HG02981 (cell line): Measurements from ENCODE around the gene KLHL6.
A peak's percentile ranks its signal among the peaks of the same experiment; 100 is the strongest.

Source experiments
- ATAC-seq: cut with Tn5 transposase; IDR thresholded peaks from one replicate; pipeline ENCODE4 v1.9.1; 2021; ENCODE audit warnings: mild to moderate bottlenecking, moderate library complexity; ENCODE audit not compliant: unreplicated experiment

KLHL6 gene, protein sequence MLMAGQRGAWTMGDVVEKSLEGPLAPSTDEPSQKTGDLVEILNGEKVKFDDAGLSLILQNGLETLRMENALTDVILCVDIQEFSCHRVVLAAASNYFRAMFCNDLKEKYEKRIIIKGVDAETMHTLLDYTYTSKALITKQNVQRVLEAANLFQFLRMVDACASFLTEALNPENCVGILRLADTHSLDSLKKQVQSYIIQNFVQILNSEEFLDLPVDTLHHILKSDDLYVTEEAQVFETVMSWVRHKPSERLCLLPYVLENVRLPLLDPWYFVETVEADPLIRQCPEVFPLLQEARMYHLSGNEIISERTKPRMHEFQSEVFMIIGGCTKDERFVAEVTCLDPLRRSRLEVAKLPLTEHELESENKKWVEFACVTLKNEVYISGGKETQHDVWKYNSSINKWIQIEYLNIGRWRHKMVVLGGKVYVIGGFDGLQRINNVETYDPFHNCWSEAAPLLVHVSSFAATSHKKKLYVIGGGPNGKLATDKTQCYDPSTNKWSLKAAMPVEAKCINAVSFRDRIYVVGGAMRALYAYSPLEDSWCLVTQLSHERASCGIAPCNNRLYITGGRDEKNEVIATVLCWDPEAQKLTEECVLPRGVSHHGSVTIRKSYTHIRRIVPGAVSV

DNA sequence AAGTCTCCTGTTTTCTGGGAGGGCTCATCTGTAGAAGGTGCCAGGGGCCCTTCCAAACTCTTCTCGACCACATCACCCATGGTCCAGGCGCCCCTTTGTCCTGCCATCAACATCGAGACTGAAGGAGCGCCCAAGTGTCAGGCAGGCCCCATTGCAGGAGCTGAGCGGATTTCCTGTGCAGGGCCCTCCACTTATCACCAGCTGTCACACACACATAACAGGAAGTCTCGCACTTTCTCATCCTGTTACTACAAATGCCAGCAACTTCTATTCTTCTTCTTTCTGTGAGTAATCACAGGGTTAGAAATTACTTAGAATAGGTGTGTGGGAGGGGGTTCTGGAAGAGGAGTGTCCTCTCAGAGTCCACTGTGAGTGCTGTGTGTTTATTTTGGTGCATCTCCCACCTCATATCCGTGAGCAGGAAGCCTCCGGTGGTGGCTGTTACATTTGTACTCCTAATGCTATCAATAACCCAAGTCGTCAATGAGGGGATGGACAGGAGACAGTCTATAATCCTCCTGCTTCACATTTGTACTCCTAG, at the start of gene KLHL6:
Gene KLHL6 (minus strand): TSS at position 166 of the 541 bp plus-strand sequence. CDS start 53 bp downstream, at position 113.
- ATAC-seq, result peak; percentile 94

DNA sequence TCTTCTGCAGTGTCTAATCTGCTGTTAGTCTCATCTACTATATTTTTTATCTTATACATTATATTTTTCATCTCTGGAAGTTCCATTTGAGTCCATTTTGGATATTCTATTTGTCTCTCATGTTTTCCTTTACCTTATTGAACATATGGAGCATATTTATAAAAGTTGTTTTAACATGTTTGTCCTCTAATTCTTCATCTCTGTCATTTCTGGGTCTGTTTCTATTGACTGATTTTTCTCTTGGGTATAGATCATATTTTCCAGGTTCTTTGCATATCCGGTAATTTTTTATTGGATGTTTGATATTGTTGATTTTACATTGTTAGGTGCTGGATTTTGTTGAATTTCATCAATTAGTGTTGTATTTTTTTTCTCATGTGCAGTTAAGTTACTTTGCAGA, 42.5 kb upstream of the KLHL6 start:
- no peak for ATAC-seq

DNA sequence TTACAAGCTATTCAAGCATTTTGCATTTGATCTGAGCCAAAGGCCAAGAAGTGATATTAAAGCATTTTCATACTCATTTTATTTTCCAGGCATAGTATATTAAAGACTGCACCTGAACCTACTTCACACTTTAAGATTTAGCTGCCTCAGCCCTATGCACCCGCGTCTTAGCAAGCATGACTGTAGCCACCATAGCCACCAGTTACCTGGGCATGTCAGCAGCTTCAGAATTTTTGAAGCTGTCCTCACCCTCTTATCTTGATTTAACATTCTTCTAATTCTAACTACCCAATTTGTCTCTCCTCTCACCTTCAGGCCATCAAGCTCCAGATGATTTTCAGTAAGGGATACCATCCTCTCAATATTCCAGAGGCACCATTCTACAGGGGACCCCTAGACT, 39.1 kb upstream of the KLHL6 start:
- ATAC-seq, result no peak

DNA sequence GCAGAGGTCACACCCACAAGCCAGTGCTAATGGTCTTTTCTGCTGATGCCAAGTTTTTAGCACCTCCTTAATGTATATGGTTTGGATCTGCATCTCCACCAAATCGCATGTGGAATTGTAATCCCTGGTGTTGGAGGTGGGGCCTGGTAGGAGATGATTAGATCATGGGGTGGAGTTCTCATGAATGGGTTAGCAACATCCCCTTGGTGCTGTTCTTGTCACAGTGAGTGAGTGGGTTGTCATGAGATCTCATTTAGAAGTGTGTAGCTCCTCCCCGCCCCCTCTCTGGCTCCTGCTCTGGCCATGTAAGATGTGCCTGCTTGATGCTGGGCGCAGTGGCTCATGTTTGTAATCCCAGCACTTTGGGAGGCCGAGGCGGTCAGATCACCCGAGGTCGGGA, 37.3 kb upstream of the KLHL6 start:
- no peak for ATAC-seq

DNA sequence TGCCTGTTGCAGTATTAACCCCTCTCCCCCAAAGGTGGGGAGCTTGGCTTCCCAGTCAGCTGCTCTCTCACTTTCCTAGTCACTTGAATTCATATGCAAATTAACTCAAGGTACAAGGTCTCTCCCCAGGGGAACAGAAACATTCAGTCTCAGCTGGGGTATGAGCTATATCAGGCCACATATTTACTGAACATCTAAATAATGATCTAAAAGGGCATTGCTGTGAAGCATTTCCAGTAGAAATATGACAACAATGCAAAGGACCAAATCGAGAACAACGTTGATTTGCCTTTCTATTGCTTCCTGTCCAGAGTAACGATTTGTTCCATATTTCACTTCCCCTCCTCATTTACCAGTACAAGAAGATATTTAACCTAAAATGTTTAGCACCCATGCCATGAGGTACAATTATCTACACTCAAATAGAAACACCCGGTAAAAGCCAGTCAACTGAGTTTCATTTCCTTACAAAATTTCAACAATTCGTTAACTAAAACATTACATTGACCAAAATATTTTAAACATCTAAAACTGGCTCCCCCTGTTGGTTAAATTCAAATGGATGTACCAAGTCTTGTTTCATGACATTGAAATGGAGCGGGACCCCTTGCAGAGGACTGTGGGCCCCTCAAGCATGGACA, 36.5 kb upstream of the KLHL6 start:
- ATAC-seq, result peak; percentile 96

DNA sequence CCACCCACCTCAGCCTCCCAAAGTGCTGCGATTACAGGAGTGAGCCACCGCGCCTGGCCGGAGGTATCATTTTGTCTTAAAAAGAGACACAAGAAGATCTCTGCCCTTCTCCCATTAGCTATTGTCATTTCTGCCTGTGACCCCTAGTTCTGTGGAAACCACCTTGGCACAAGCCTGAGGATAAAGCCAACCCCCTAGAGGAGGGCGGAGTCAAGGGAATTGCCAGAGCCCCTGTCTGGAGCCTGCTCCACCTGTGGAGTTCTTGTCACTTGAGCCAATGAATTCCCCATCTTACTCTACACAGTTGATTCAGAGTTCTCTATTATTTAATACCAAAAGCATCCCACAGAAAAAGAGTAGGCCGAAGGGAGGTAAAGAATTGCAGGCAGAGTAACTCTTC, 34.9 kb upstream of the KLHL6 start:
- no peak for ATAC-seq

DNA sequence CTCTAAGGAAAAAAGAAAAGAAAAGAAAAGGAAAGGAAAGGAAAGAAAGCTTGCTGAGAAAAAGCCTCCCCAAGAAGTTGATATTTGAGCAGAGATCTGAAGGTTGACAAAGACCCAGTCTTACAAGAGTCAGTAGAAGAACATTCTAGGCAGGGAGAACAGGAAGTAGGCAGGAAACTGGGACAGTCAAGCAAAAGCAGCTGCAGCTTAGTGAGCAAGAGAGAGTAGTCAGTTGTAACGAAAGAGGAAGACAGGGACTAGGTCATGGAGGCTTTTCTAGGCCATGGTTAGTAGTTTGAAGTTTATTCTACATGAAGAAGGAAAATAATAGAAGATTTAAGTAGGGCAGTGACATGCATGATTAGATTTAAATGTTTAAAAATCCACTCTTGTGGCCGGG, 31.8 kb upstream of the KLHL6 start:
- ATAC-seq, result no peak

DNA sequence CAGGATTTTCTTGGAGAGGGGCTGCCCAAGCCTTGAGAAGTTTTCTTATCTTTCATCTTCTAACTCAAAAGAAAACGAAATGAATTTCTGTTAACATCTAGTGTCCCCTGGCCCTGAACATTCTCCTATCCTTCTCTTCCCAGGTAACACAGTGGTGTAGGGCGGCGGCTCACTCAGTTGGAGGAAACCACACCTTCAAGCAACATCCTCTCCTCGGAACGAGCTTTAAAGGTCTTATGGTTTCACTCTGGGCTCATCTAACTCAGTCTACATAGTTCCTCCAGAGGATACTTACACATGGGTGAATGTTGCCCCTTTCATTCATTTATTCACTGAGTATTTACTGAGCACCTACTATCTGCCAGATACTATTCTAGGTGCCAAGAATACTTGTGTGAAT, 31.0 kb upstream of the KLHL6 start:
- no peak for ATAC-seq

DNA sequence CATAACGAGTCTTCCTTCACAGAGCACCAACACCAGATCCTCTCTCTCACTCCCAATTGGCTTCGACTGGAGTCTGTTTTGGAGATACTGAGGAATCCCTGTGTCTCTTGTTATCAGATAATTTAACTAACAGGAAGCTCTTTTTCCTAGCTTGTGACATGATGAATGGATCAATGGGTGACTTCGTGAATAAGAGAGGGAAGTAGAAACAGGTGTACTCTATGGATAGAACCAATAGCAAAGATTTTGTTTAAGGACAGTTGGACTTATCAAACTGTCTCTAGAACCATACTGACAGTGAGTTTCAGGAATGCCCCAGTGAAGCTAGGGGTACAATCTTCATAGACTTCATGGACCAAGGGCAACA, 29.4 kb upstream of the KLHL6 start:
- ATAC-seq, result no peak

DNA sequence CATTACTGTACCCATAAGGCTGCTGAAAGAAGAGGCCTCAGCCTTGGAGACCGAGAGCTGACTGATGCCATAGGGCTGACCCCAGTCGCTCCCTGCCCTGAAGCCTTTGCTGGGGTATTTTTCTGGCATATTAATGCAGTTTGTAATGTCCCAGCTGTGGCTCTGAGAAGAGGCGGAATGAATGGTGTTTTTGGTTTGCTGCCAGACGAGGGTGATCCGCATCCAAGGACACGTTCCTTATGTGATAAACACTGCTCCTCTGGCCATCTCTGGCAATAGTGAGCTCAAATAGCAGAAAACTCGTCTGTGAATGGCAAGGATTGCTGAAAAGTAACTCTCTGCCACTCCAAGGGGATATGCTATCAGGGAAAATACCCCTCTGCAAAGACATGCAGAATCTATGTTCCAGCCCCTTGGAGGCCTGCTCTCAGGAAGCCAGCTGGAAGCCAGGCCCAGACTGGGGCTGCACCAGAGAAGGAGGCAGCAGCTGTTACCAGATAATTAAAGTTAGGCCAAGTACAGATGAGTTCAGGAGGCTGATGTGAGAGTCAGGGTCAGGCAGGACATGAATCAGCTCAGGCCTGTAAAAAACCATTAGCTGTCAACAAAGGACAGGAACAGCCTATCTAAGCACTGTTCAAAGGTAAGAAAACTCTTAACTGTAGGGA, 28.9 kb upstream of the KLHL6 start:
- ATAC-seq, result no peak

DNA sequence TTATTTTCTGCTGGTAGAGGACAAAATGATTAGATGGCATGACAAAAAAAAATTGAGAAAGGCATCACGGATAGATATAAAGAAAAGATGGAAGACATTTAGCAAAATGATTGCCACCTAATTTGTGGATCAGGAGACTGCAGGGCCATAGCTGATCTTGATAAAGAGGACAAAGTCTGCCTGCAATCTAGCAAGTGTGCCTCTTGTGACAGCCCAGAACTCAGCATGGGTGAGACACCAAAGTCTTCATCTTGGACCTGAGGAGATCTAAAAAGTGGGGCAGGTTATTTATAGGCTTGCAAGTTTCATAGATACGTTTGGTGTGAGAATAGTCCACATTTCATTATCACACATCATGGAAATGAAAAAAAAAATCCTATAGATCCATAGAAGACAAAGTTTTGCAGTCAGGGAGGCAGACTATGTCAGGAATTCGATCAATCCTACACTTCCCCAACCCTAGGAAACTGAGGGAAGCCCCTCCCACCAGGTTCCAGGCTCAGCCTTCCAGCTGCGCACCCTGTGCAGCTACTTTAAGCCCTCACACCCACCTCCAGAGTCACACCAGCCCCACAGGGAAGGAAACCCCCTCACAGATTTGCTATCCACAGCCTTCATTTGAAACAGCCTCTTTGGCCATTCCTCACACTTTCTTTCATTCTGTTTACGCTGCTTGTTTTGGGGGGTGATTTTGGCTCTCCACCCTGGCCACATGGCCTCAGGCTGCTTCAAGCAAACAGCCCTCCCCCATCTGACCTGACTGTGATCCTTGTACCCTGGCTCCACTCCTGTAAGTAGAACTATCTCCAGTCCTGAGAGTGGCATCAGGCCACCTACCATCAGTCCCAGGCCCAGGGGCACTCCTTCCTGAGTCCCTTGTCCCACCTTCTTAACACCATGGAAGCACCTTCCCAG, 28.1 kb upstream of the KLHL6 start:
- no peak for ATAC-seq

DNA sequence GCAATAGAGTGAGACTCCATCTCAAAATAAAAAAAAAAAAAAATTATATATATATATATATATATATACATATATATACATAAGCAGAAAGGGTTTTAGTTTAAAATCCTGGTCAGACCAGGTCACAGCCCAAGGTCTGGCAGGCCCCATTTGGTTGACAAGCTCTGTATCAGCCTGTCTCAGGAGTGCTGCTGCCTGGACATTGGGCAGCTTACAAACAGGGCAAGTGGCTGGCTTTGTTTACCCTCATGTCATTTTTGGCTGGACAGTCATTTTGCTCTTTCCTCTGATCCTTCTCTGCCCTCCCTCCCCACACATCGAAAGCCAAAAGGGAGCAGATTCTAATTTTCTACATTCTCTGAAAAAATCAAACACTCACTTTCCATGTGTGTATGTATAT, 26.7 kb upstream of the KLHL6 start:
- no peak for ATAC-seq

DNA sequence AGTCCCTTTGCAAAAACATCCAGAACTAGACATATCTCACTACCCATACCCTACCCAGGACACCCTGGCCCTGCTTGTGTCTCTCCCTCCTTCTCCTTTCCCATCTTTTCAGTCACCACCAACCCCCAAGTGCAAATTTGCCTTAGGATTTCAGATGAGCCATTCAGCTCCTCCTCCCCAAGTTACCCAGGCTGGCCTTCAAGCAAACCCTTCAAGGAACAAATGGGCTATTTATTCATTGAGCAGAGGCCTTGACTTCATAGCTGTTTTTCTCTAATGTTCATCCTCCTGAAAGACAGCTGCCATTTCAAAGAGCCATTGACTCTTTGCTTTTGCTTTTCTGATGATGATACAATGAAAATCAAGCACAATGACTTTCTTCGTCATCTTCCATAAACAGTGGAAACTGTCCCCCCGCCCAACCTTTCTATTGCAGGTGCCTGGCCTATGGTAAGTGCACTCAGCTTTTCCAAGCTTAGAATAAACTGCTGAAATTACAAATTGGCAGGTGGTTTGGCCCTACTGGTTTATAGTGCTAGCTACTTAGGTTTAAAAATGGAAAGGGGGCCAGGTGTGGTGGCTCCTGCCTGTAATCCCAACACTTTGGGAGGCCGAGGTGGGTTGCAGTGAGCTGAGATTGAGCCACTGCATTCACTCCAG, 26.1 kb upstream of the KLHL6 start:
- no peak for ATAC-seq

DNA sequence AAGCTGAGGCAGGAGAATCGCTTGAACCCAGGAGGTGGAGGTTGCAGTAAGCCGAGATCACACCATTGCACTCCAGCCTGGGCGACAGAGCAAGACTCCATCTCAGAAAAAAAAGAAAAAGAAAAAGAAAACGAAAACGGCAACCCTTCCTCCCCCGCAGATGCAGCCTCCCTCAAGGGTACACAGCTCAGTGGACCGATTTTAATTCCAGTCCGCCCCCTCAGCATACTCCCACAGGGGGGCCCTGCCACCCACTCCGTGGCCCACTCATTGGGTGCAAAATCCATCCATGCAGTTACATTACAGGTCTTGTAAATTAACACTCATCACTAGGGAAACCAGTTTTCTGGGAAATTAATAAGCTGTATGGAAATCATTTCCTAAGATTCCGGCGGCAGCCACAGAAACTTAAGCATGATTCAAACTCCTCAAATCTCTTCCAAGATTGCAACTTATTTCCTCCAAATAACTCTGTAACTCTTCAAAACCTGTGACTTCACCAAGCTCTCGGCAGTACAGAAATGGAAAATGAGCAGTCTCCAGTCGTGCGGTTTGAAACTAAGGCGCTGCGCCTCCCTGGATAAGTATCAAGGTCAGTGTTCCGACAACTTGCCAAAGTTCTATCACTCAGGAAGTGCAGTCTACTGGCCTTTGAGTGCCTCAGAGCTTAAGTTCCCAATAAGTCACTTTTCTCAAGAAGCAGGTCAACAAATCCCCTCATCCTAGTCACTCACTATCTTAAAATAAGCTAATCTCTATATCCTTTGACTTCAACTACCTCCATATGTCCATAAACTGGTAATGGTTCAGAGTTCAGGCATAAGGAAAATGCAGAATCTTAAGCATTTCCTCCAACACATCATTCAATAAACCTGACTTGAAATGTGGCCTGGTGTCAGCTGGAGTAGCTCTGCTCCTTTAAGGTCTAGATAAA, 24.7 kb upstream of the KLHL6 start:
- no peak for ATAC-seq

DNA sequence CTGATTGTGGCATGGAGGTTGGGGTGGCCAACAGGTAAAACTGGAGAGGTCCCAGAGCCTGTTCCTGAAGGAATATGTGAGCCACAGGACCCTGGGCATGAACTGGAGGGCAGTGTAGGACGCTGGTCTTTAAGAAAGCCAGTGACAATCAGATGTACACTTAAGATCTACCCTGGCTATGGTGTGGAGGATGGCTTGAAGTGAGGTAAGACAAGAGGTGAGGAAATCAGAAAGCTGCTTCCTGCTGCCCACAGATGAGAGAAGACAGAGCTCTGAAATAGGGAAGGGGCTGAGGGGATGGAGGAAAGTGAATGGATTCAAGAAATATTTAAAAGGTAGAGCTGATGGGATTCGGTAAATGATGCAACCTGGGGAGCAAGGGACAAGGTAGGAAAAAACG, 22.7 kb upstream of the KLHL6 start:
- no peak for ATAC-seq

DNA sequence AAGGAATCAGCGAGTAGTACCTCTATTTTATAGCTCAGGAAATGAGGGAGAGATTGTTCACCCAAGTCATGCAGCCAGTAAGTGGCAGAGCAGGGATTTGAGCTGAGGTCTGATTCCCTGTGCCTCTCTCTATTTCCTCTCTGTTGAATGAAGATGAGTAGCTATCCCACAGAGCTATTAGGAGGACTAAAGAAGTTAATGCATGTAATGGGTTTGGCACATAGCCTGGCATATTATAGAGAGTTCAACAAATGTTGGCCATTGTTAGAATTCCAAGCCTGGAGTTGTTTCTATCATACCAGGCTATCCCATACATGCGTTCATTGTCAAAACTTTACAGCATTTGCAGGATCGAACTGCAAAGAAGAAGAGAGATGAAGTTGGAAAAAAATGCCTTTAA, 21.8 kb upstream of the KLHL6 start:
- ATAC-seq, result no peak

DNA sequence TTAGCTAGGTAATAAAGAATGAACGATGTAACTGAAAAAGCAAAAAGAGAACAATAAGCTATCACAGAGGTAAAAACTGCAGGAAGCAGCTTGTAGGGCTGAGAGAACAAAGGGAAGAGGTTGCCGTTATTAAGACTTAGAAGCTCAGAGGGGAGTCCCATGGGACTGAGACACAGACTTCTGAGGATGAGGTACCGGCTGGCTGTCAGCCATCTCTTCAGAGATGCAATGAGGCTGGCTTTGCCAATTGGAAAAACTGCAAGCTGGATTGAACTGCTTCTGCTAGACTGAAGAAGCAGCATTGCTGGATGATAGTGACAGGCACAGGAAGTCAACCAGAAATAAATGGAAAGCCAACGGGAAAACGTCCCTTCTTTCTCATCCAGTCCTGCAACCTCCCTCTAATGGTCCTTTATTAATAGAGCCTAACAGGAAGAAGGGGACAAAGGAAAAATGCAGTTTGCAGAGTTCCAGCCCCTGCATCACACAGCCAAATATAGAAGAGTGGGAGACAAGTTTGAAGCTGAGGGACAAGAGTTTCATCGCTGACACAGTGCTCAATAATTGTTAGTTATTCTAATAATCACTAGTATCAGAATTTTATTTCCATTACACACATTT, 21.1 kb upstream of the KLHL6 start:
- ATAC-seq, result no peak

DNA sequence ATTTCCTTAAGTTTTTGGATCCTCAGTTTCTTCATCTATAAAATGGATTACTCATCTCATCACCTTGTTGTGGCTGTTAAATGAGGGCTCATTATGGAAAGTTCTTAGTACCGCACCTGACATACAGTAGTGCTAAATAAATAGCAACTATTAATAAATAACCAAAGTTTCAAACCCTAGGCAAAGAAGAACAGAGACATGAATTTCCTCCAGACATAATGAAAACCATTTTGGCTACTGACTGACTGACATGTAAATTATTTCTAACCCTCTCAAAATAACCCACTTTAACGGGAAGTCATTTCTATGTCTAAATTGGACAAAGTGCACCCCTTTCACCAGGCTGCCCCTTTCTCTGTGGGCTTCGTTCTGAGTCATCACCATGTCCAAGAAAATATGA, 17.4 kb upstream of the KLHL6 start:
- ATAC-seq, result peak; percentile 59
